GM18907 (cell line): ENCODE measurements around the gene ZNF28.
"Not testable (repeated sequence)": the region's sequence is repeated elsewhere in the genome, so short reads cannot be mapped to it uniquely, and the experiment has no call there.

Experiments used
- ATAC-seq: cut with Tn5 transposase; IDR thresholded peaks from one replicate; pipeline ENCODE4 v1.9.1; 2021; ENCODE audit warnings: mild to moderate bottlenecking, moderate library complexity; ENCODE audit not compliant: unreplicated experiment

ZNF28 gene

DNA sequence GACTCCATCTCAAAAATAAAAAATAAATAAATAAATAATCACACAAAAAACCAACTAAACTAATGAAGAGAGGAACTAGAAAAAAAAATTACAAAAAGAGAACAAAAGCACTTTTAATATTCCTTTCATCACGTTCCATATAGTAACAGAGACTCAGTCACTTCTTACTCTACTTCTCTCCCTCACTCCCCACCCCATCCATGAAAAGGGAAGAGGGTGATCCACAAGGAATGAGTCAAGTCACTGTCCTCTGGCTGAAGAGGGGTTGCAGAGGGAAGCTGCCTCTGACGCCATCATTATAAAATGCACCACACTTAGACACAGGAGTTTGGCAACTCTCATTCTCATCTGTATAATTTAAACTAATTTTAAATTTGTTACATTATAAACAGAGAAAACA, 38.6 kb downstream of the ZNF28 start:
- not testable (repeated sequence) for ATAC-seq

DNA sequence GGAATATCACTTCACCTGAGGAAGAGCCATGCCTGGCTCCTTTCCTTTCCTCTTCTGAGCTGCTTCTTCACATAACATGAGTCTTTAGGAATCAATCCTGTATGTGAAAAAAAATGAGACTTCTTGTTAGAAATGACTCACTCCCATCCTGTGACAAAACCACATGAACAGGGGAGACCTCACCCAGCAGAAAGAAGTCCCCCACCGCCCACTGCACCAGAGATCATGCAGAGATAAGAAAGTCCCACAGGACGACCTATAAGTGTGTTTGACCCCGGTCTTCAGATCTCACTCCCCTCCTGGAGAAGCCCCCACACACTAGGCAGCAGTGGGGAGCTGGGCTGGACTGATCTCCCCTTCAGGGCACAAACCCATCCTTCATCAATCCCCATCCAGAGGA, 42.6 kb downstream of the ZNF28 start:
- no peak for ATAC-seq

DNA sequence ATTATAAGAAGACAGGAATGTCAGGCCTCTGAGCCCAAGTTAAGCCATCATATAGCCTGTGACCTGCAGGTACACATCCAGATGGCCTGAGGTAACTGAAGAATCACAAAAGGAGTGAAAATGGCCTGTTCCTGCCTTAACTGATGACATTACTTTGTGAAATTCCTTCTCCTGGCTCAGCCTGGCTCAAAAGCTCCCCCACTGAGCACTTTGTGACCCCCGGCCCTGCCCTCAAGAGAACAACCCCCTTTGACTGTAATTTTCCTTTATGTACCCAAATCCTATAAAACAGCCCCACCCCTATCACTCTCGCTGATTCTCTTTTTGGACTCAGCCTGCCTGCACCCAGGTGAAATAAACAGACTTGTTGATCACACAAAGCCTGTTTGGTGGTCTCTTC, 65.0 kb downstream of the ZNF28 start:
- ATAC-seq: not testable (repeated sequence)

DNA sequence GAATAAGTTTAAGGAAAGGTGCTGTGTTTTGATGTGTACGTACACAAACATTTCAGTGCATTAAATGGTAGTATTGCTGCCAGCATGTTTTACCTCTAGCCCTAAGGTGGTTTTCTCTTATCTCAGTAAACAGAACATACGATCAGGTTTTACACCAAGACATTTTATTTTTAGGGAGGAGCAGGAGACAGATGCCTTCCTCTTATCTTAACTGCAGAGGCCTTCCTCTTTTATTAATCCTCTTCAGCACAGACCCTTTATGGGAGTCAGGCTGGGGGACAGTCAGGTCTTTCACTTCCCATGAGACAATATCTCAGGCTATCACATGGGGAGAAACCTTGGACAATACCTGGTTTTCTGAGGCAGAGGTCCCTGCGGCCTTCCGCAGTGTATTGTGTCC, 71.7 kb downstream of the ZNF28 start:
- no peak for ATAC-seq

DNA sequence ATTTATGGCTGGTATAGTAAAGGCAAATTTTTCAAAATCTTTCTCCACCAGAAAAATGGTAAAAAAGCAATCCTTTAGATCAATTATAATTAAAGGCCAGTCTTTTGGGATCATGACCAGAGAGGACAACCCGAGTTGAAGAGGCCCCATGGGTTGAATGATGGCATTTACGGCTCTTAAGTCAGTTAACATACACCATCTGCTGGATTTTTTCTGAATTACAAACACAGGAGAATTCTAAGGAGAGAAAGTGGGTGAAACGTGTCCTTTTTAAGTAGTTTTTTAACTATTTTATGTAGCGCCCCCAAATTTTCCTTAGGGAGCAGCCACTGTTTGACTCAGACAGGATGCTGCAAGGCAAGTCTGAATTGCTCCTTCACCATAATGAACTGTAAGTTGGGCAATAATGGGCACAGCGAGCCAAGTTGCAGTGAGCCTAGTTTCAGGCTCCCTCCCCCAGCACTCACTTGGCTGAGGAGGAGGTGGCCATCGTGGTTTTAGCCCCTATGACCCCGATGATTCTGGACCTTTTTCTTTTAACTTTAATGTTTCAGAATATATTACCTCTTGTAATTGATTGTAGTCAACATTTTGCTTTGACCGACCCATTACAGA, 73.0 kb downstream of the ZNF28 start:
- ATAC-seq: no peak
